ENCODE measurements around the gene TMEM271.

TMEM271 gene

GRCh38 chr4:616911-617643, 41.0 kb upstream of the TMEM271 start:
- in situ Hi-C loops (cut with HindIII; ENCODE audit: low sequenced_read_pairs) = no loop called here
- DNase-seq (ENCODE audit: low read depth) = no peak
- H3K4me3 ChIP-seq (ENCODE audit: low read depth, low read length) = no peak overlapping the region
- TF ChIP-seq, protein P1, sequence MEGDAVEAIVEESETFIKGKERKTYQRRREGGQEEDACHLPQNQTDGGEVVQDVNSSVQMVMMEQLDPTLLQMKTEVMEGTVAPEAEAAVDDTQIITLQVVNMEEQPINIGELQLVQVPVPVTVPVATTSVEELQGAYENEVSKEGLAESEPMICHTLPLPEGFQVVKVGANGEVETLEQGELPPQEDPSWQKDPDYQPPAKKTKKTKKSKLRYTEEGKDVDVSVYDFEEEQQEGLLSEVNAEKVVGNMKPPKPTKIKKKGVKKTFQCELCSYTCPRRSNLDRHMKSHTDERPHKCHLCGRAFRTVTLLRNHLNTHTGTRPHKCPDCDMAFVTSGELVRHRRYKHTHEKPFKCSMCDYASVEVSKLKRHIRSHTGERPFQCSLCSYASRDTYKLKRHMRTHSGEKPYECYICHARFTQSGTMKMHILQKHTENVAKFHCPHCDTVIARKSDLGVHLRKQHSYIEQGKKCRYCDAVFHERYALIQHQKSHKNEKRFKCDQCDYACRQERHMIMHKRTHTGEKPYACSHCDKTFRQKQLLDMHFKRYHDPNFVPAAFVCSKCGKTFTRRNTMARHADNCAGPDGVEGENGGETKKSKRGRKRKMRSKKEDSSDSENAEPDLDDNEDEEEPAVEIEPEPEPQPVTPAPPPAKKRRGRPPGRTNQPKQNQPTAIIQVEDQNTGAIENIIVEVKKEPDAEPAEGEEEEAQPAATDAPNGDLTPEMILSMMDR (IDR thresholded peaks at IDR 0.05; ENCODE audit: low read depth, low read length, missing control alignments) = no peak

GRCh38 chr4:616091-616490, 40.0 kb upstream of the TMEM271 start:
- H3K4me3 ChIP-seq (ENCODE audit: low read depth, low read length) = no peak overlapping the region
- TF ChIP-seq, protein P1 (IDR thresholded peaks at IDR 0.05; ENCODE audit: low read depth, low read length, missing control alignments) = no peak
- in situ Hi-C loops (cut with HindIII; ENCODE audit: low sequenced_read_pairs) = no loop called here
- DNase-seq (ENCODE audit: low read depth) = no peak

DNA sequence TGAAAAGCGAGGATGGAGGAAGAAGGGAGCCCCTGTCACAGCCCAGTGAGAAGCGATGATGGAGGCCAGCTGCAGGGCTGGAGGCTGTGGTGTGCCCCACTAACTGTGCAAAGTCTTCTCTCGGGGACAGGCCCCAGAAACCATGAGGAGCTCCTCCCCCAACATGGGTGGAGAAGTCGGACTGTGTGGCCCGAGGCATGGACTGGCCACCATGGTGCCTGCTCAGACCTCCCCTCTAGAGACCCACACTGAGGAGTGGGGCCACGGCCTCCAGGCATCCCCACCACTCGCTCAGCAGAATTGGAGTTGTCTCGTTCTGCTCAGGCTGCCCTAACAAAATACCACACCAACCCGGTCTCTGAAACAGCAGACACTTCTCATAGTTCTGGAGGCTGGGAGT, 37.0 kb upstream of the TMEM271 start:
- no peak overlapping the region for H3K4me3 ChIP-seq (ENCODE audit: low read depth, low read length)
- DNase-seq (ENCODE audit: low read depth) = no peak
- in situ Hi-C loops (cut with HindIII; ENCODE audit: low sequenced_read_pairs) = no loop called here
- TF ChIP-seq, protein P1 (IDR thresholded peaks at IDR 0.05; ENCODE audit: low read depth, low read length, missing control alignments) = no peak

DNA sequence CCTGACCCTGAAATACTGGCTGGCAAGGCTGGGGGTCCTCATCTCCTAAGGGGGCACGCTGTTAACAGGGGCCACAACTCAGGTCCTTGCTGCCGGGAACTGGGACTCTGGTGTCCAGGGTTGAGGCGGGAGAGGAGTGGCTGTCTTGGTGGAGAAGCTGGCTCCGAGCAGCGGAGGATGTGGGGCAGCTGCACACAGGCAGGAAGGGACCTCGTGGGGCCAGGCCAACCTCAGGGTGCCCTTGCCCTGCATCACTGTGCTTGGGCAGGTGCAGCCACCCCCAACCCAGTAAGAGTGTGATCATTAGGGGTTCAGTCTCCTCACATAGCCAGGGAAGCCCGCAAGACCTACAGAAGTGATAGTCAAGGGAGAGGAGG, 36.6 kb upstream of the TMEM271 start:
- DNase-seq (ENCODE audit: low read depth) = no peak
- TF ChIP-seq, protein P1 (IDR thresholded peaks at IDR 0.05; ENCODE audit: low read depth, low read length, missing control alignments) = no peak
- in situ Hi-C loops (cut with HindIII; ENCODE audit: low sequenced_read_pairs) = no loop called here
- H3K4me3 ChIP-seq (ENCODE audit: low read depth, low read length) = no peak overlapping the region

- in situ Hi-C loops (cut with HindIII; ENCODE audit: low sequenced_read_pairs) = no loop called here
- no peak overlapping the region for H3K4me3 ChIP-seq (ENCODE audit: low read depth, low read length)
- TF ChIP-seq, protein P1 (IDR thresholded peaks at IDR 0.05; ENCODE audit: low read depth, low read length, missing control alignments) = no peak
- no peak for DNase-seq (ENCODE audit: low read depth)
Measured at GRCh38 chr4:612052-612748, 36.1 kb upstream of the TMEM271 start.

DNA sequence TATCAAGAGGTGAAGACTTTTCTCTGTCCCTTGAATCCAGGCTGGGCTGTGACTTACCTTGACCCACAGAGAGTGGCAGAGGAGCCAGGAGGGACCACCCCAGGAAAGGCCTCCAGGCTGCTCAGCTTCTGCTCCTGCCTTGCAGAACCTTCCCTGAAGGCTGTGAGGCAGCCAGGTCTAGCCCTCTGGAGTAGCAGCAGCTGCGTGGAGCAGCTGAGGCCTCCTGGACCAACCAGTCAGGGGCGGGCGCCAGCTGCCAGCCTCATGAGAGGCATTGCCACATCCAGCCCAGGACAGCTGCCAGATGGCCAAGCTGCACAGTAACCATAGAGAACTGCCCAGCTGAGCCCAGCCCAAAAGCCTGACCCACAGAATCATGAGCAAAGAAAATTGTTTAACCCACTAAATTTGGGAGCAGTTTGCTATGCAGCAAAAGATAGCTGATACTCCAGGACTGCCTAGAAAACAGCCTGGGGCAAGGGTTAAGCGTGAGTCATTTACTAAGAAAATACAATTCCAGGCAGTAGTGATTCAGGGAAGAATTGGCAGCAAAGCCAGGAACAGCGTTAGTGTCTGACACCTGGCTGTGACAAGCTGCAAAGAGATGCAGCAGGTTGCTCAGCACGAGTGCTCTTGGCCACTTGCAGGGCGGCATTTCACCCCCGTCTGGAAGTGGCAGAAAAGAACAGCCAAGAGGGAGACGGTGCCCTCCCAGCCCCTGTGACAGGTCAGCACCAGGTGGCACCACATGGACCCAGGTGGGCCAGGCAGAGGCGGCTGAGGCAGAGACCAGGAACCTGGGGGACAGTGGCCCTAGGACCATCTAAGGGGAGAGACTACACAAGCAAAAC, 34.5 kb upstream of the TMEM271 start:
- in situ Hi-C loops (cut with HindIII; ENCODE audit: low sequenced_read_pairs) = no loop called here
- no peak for DNase-seq (ENCODE audit: low read depth)

More for the DNA sequence above, 34.5 kb upstream of the TMEM271 start:
- TF ChIP-seq, protein P1 (IDR thresholded peaks at IDR 0.05; ENCODE audit: low read depth, low read length, missing control alignments) = no peak
- H3K4me3 ChIP-seq (ENCODE audit: low read depth, low read length) = no peak overlapping the region

All from astrocyte of the cerebellum (primary cell).